Measurements from ENCODE around the gene MTHFD1. TPM values are rescaled to one million over a fixed set of nuclear protein-coding genes. Genes with fewer than 3 reads are reported as not detected.

MTHFD1 gene
- total and polyA plus RNA-seq, 2 of the 4 experiments (the other 2 are of a cell fraction): 32.2 to 64.9 TPM

DNA sequence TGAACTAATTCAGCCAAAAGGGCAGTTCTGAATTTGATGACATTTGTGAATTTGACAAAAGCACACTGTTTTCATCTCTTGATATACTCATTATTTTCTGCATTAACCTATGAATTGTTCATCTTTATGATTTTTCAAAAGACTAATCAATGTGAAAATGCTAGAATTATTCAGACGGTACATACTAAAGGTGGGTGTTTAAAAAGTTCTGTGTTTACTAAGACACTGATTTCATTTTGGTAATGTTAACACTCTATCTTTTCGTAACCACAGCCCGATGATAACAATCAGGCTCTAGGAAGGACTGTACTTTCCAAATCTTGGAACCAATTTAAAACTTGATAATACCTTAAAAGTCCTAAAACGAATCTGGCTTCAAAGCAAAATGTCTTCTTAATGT, 86.5 kb downstream of the MTHFD1 start:
- H3K79me1 ChIP-seq (ENCODE audit: low read depth in 1 of 2, low read length in 2 of 2): 0 out of 4 replicates have a peak, but pooled peaks cover 0 to 2% of the 10 kb centered on the region in 2 experiments
- no peak overlapping the region for H2BK20ac ChIP-seq (ENCODE audit: low read depth, low read length)

More for the DNA sequence above, 86.5 kb downstream of the MTHFD1 start:
- no peak for TF ChIP-seq MAZ (IDR thresholded peaks at IDR 0.05; ENCODE audit: borderline replicate concordance, low read depth, low read length)
- TF ChIP-seq, protein P1, sequence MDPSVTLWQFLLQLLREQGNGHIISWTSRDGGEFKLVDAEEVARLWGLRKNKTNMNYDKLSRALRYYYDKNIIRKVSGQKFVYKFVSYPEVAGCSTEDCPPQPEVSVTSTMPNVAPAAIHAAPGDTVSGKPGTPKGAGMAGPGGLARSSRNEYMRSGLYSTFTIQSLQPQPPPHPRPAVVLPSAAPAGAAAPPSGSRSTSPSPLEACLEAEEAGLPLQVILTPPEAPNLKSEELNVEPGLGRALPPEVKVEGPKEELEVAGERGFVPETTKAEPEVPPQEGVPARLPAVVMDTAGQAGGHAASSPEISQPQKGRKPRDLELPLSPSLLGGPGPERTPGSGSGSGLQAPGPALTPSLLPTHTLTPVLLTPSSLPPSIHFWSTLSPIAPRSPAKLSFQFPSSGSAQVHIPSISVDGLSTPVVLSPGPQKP (IDR thresholded peaks at IDR 0.05; ENCODE audit: borderline replicate concordance, low read depth, low read length): no peak
- no peak for TF ChIP-seq FOS (IDR thresholded peaks at IDR 0.05; ENCODE audit: low read depth, low read length)
- TF ChIP-seq, protein P2, sequence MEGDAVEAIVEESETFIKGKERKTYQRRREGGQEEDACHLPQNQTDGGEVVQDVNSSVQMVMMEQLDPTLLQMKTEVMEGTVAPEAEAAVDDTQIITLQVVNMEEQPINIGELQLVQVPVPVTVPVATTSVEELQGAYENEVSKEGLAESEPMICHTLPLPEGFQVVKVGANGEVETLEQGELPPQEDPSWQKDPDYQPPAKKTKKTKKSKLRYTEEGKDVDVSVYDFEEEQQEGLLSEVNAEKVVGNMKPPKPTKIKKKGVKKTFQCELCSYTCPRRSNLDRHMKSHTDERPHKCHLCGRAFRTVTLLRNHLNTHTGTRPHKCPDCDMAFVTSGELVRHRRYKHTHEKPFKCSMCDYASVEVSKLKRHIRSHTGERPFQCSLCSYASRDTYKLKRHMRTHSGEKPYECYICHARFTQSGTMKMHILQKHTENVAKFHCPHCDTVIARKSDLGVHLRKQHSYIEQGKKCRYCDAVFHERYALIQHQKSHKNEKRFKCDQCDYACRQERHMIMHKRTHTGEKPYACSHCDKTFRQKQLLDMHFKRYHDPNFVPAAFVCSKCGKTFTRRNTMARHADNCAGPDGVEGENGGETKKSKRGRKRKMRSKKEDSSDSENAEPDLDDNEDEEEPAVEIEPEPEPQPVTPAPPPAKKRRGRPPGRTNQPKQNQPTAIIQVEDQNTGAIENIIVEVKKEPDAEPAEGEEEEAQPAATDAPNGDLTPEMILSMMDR (conservative IDR thresholded peaks at IDR 0.05; ENCODE audit: low read depth, low read length): no peak
- TF ChIP-seq RFX5 (IDR thresholded peaks at IDR 0.05; ENCODE audit: low read depth, low read length): no peak
- TF ChIP-seq BHLHE40 (IDR thresholded peaks at IDR 0.05; ENCODE audit: low read depth, low read length): no peak
- no peak for TF ChIP-seq POLR2A (IDR thresholded peaks at IDR 0.05; ENCODE audit: low read depth, low read length)
- TF ChIP-seq NFE2L2 (IDR thresholded peaks at IDR 0.05; ENCODE audit: low read depth, low read length): no peak
- TF ChIP-seq RCOR1 (IDR thresholded peaks at IDR 0.05; ENCODE audit: insufficient replicate concordance, low read length): no peak
- TF ChIP-seq SMC3 (IDR thresholded peaks at IDR 0.05; ENCODE audit: low read depth, low read length): no peak
- no peak for TF ChIP-seq CEBPB (IDR thresholded peaks at IDR 0.05; ENCODE audit: low read depth, low read length)
- no peak for TF ChIP-seq MXI1 (IDR thresholded peaks at IDR 0.05; ENCODE audit: borderline replicate concordance, low read depth, low read length)
- no peak for TF ChIP-seq MAFK (IDR thresholded peaks at IDR 0.05; ENCODE audit: low read depth, low read length)
- TF ChIP-seq RAD21 (IDR thresholded peaks at IDR 0.05; ENCODE audit: low read length): no peak
- TF ChIP-seq, protein P3, sequence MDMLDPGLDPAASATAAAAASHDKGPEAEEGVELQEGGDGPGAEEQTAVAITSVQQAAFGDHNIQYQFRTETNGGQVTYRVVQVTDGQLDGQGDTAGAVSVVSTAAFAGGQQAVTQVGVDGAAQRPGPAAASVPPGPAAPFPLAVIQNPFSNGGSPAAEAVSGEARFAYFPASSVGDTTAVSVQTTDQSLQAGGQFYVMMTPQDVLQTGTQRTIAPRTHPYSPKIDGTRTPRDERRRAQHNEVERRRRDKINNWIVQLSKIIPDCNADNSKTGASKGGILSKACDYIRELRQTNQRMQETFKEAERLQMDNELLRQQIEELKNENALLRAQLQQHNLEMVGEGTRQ (IDR thresholded peaks at IDR 0.05; ENCODE audit: low read depth, low read length): no peak
- Histone ChIP-seq H3K4me3 (ENCODE audit: insufficient read depth, low read depth, low read length) (no peak overlapping the region), H3K9me3 (ENCODE audit: control insufficient read depth, insufficient read depth, low read length) (no peaks in the 10 kb centered on the region), H3K9me1 (ENCODE audit: insufficient read depth, low read length) (no peaks in the 10 kb centered on the region), H3K27ac (ENCODE audit: insufficient read depth, low read length) (no peak overlapping the region), H4K8ac (ENCODE audit: low read depth in 2 of 2, low read length in 2 of 2) (no peak overlapping the region), H3K14ac (replicated peaks; ENCODE audit: low read depth, low read length) (no peak overlapping the region), H3K4me2 (ENCODE audit: low read depth, low read length) (no peak overlapping the region), H2AFZ (replicated peaks; ENCODE audit: low read length, poor library complexity) (no peak overlapping the region), H3K4me1 (ENCODE audit: control insufficient read depth, insufficient read depth, low read length) (no peaks in the 10 kb centered on the region), H2BK120ac (ENCODE audit: low read depth, low read length) (no peak overlapping the region), H2AK5ac (ENCODE audit: low read depth, low read length) (no peak overlapping the region), H2AK9ac (replicated peaks; ENCODE audit: low read depth, low read length, poor library complexity) (no peak overlapping the region), H4K20me1 (ENCODE audit: insufficient read depth, low read length) (no peaks in the 10 kb centered on the region), H3K4ac (ENCODE audit: low read depth, low read length) (no peak overlapping the region), H2BK15ac (ENCODE audit: low read depth, low read length) (no peak overlapping the region), H2BK5ac (ENCODE audit: low read depth, low read length, poor library complexity, severe bottlenecking) (no peak overlapping the region), H3K23ac (ENCODE audit: low read depth, low read length) (no peak overlapping the region), H3K36me3 (ENCODE audit: control insufficient read depth, insufficient read depth, low read length) (0 out of 2 replicates have a peak, but pooled peaks cover 1% of the 10 kb centered on the region), H4K5ac (ENCODE audit: low read depth, low read length) (no peak overlapping the region), H4K91ac (ENCODE audit: insufficient read depth, low read depth, low read length) (no peak overlapping the region), H3K27me3 (ENCODE audit: control insufficient read depth, insufficient read depth, low read length) (no peaks in the 10 kb centered on the region), H3K9ac (ENCODE audit: low read depth, low read length) (no peak overlapping the region), H3K56ac (ENCODE audit: extremely low read depth, insufficient read depth, low read length) (no peak overlapping the region), H3K18ac (ENCODE audit: low read depth, low read length) (no peak overlapping the region)
- DNase-seq: no peak
- in situ Hi-C loops (cut with MboI; ENCODE audit: low sequenced_read_pairs) (loop anchor here (25.0 kb wide), 1 partner anchor 462 kb away; no protein-coding TSS in a partner anchor), dilution Hi-C loops (cut with HindIII; ENCODE audit: low sequenced_read_pairs, unreplicated experiment) (no loop called here), intact Hi-C loops (cut with micrococcal nuclease) (no loop called here)
- ChIA-PET POLR2A (ENCODE audit: unreplicated experiment) (no interaction called here), CTCF (no interaction called here)
- ATAC-seq (ENCODE audit: low read depth): no peak
- no TSS peak for BruUV-seq (replicated peaks)
- WGBS, 2 experiments (ENCODE audit: extremely low coverage in 2 of 2, insufficient read length in 1 of 2): no CpG with 5 or more reads among the region's 4 CpGs

Data from IMR-90 (cell line).